Measurements from ENCODE around the gene UBAP1.

The UBAP1 gene

DNA sequence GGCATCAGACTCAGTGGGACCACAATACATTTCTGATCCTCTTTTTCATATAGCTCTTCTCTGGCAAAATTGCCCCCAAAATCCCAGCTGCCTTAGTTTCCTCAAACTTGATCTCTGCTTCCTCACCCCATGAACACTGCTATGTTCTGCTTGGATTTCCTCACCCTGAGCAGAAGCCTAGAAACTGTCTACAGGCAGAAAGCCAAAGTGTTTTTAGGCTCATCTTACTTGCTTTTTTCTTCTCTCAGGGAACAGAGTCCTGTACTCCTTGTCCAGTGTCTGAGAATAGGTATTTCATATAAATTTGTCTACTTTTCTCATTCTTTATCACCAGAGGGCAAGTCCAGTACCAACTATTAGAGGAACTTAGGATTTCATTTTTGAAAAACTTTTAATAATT is 21.5 kb upstream of the UBAP1 start:
- H3K4me3 ChIP-seq (ENCODE audit: extremely low read depth, insufficient read depth, low read length, poor library complexity, severe bottlenecking) = no peak overlapping the region
- no peaks in the 10 kb centered on the region for H3K9me3 ChIP-seq (ENCODE audit: control insufficient read depth, low read length)
- no peak overlapping the region for H3K27ac ChIP-seq (ENCODE audit: low read depth, low read length, severe bottlenecking)
- no peaks in the 10 kb centered on the region for H3K36me3 ChIP-seq (ENCODE audit: control insufficient read depth, insufficient read depth, low read length)
- H3K4me1 ChIP-seq (ENCODE audit: control insufficient read depth, insufficient read depth, low read length, poor library complexity, severe bottlenecking) = peaks cover 7% of the 10 kb centered on the region

DNA sequence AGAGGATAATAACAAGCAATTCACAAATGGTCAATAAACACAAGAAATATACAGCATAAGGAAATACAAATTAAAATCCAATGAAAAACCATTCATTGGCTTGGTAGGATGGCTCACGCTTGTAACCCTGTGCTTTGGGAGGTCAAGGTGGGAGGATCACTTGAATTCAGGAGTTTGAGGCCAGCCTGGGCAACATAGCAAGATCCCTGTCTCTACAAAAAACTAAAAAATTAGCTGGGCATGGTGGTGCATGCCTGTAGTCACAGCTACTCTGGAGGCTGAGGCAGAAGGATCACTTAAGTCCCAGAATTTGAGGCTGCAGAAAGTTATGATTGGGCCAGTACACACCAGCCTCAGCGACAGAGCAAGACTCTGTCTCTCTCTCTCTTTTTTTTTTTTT is 20.9 kb upstream of the UBAP1 start:
- H3K27ac ChIP-seq (ENCODE audit: low read depth, low read length, severe bottlenecking) = peak overlapping the region; percentile 65
- no peaks in the 10 kb centered on the region for H3K36me3 ChIP-seq (ENCODE audit: control insufficient read depth, insufficient read depth, low read length)
- peaks cover 7% of the 10 kb centered on the region for H3K4me1 ChIP-seq (ENCODE audit: control insufficient read depth, insufficient read depth, low read length, poor library complexity, severe bottlenecking)
- WGBS, 2 experiments (ENCODE audit: insufficient coverage in 2 of 2) = 57 to 83% methylated on average over 1 of the region's 2 CpGs
- H3K4me3 ChIP-seq (ENCODE audit: extremely low read depth, insufficient read depth, low read length, poor library complexity, severe bottlenecking) = no peak overlapping the region
- H3K9me3 ChIP-seq (ENCODE audit: control insufficient read depth, low read length) = no peaks in the 10 kb centered on the region

DNA sequence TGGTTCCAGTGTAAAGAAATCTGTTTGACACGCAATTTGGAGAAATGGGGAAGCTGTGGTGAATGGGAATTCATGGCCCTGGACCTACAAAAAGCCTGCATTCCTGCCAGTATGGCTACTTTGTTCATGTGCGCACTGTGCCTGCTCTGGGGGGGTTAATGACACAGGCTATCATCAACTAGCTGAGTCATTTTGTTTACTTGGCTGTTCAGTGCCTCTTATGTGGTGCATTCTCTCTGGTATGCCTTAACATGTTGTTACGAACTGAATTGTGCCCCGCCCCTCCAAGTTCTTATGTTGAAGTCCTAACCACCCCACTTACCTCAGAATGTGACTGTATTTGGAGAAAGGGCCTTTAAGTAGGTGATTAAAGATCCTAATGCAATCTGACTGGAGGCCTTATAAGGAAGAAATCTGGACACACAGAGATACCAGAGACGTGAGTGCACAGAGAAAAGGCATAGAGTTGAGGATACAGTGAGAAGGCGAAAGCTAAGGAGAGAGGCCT is 20.4 kb upstream of the UBAP1 start:
- no peaks in the 10 kb centered on the region for H3K36me3 ChIP-seq (ENCODE audit: control insufficient read depth, insufficient read depth, low read length)
- H3K27ac ChIP-seq (ENCODE audit: low read depth, low read length, severe bottlenecking) = peak overlapping the region; percentile 65
- no peak overlapping the region for H3K4me3 ChIP-seq (ENCODE audit: extremely low read depth, insufficient read depth, low read length, poor library complexity, severe bottlenecking)
- WGBS, 2 experiments (ENCODE audit: insufficient coverage in 2 of 2) = 92 to 100% methylated on average over 2 to 3 of the region's 6 CpGs
- H3K9me3 ChIP-seq (ENCODE audit: control insufficient read depth, low read length) = no peaks in the 10 kb centered on the region
- peaks cover 7% of the 10 kb centered on the region for H3K4me1 ChIP-seq (ENCODE audit: control insufficient read depth, insufficient read depth, low read length, poor library complexity, severe bottlenecking)

DNA sequence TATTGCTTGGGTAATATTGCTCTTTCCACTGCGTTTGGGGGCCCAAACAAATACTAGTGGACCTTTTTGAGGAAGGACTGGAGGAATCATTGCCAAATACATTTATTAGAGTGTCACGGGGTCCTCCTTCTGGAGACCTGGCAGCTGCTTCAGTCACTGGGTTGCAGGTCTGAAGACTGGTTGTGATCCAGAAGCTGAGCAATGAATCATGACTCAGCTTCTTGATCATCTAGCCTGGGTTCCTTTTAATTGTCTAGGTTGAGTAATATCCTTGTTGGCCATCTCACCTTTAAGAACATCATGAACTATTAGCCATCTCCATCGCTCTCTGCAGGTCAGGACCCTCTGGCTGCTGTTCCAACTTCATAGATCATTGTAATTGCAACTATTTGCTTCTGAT is 15.4 kb upstream of the UBAP1 start:
- H3K27ac ChIP-seq (ENCODE audit: low read depth, low read length, severe bottlenecking) = no peak overlapping the region
- H3K4me3 ChIP-seq (ENCODE audit: extremely low read depth, insufficient read depth, low read length, poor library complexity, severe bottlenecking) = no peak overlapping the region
- WGBS, 2 experiments (ENCODE audit: insufficient coverage in 2 of 2) = 75 to 80% methylated on average over 2 to 3 of the region's 3 CpGs
- H3K9me3 ChIP-seq (ENCODE audit: control insufficient read depth, low read length) = no peaks in the 10 kb centered on the region
- peaks cover 5% of the 10 kb centered on the region for H3K4me1 ChIP-seq (ENCODE audit: control insufficient read depth, insufficient read depth, low read length, poor library complexity, severe bottlenecking)
- H3K36me3 ChIP-seq (ENCODE audit: control insufficient read depth, insufficient read depth, low read length) = no peaks in the 10 kb centered on the region

DNA sequence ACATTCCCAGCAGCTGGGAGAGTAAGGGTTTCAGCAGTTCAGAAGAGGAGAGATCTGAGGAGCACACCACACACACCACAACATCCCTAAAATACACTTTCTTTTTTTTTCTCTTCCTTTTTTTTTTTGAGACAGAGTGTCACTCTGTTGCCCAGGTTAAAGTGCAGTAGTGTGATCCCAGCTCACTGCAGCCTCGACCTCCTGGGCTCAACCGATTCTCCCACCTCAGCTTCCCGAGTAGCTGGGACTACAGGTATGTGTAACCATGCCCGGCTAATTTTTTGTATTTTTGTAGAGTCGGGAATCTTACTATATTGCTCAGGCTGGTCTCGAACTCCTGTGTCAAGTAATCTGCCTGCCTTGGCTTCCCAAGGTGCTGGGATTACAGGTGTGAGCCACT is 9.7 kb upstream of the UBAP1 start:
- Histone ChIP-seq H3K9me3 (ENCODE audit: control insufficient read depth, low read length) (no peaks in the 10 kb centered on the region), H3K36me3 (ENCODE audit: control insufficient read depth, insufficient read depth, low read length) (no peaks in the 10 kb centered on the region), H3K4me3 (ENCODE audit: extremely low read depth, insufficient read depth, low read length, poor library complexity, severe bottlenecking) (no peak overlapping the region), H3K27ac (ENCODE audit: low read depth, low read length, severe bottlenecking) (no peak overlapping the region), H3K4me1 (ENCODE audit: control insufficient read depth, insufficient read depth, low read length, poor library complexity, severe bottlenecking) (no peaks in the 10 kb centered on the region)
- 87 to 90% methylated on average over 4 to 6 of the region's 6 CpGs for WGBS, 2 experiments (ENCODE audit: insufficient coverage in 2 of 2)

DNA sequence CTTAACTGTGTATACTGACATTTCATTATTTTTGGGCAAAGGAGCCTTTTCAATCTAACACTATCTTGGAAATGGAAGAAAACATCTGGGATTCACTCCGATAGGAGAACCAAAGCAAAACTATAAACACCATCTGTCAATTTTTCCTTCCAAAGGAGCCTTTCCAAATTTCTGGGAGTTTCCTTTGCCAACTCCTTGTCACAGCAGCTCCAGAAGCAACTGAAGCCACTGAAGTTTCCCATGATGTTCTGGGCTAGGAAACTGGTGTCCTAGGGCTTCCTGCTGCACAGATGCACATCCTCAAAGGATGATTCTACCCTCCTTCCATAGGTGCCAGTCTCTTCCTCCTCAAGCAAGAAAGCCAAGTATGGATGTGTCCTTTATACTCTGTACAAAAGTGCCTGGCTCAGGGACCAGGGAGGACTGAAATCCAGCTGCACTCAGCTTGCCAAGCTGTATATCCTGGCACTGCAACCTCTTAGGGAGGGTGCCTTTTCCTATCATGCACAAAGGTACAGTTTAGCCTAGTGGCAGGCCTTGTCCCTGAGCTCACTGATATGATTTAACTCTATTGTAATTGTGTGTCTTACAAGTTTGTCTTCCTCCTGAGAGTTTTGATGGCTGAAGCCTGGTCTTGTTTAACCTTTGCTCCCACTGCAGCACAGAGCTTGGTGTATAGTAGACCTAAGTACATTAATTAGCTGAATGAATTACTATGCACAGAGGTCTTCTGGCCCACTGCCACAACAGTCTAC is 8.4 kb upstream of the UBAP1 start:
- WGBS, 2 experiments (ENCODE audit: insufficient coverage in 2 of 2) = 78 to 100% methylated on average over 1 of the region's 1 CpG

DNA sequence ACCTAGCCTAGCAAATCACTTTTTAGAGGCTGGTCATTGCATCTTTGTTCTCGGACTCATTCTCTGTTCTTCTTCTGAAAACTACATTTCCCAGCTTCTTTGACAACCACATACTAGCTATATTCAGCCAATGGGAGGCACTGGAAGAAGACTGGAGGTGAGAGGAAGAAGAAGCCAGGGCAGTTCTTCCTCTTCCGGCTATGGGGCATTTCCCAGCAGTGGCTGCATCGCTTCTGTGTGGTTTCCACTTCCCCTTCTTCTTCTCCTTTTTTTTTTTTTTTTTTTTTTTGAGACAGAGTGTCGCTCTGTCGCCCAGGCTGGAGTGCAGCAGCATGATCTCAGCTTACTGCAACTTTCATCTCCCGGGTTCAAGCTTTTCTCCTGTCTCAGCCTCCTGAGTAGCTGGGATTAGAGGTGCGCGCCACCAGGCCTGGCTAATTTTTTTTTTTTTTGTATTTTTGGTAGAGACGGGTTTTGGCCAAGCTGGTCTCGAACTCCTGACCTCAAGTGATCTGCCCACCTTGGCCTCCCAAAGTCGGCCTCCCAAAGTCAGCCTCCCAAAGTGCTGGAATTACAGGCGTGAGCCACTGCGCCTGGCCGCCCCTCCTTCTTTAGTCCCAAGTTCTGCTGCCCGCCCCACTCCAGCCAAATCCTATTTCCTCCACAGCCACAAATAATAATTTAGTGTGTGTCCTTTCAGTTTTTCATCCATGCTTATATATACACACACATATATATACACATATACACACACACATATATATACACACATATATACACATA is 6.9 kb upstream of the UBAP1 start:
- H3K4me3 ChIP-seq (ENCODE audit: extremely low read depth, insufficient read depth, low read length, poor library complexity, severe bottlenecking) = no peak overlapping the region
- H3K36me3 ChIP-seq (ENCODE audit: control insufficient read depth, insufficient read depth, low read length) = no peaks in the 10 kb centered on the region
- no peaks in the 10 kb centered on the region for H3K4me1 ChIP-seq (ENCODE audit: control insufficient read depth, insufficient read depth, low read length, poor library complexity, severe bottlenecking)
- no peaks in the 10 kb centered on the region for H3K9me3 ChIP-seq (ENCODE audit: control insufficient read depth, low read length)
- no peak overlapping the region for H3K27ac ChIP-seq (ENCODE audit: low read depth, low read length, severe bottlenecking)
- WGBS, 2 experiments (ENCODE audit: insufficient coverage in 2 of 2) = 93% methylated on average over 5 to 10 of the region's 15 CpGs

More for the DNA sequence above, 8.4 kb upstream of the UBAP1 start:
- Histone ChIP-seq H3K36me3 (ENCODE audit: control insufficient read depth, insufficient read depth, low read length) (no peaks in the 10 kb centered on the region), H3K27ac (ENCODE audit: low read depth, low read length, severe bottlenecking) (no peak overlapping the region), H3K4me3 (ENCODE audit: extremely low read depth, insufficient read depth, low read length, poor library complexity, severe bottlenecking) (no peak overlapping the region), H3K9me3 (ENCODE audit: control insufficient read depth, low read length) (no peaks in the 10 kb centered on the region), H3K4me1 (ENCODE audit: control insufficient read depth, insufficient read depth, low read length, poor library complexity, severe bottlenecking) (no peaks in the 10 kb centered on the region)

DNA sequence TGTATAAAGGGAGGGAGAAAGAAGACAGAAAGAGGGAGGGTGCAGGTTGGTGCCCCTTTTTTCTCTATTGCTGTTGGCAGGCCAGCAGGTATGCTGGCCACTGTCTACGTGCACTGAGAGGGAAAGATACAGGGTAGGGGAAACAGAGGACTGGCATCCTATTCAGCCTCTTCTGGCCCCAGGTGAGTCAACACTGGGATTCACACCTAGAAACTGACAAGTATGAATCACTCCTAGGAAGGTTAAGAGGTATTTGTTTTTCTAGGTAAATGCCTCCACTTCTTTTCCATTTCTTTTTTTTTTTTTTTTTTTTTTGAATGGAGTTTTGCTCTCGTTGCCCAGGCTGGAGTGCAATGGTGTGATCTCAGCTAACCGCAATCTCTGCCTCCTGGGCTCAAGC is 2.8 kb upstream of the UBAP1 start:
- WGBS, 2 experiments (ENCODE audit: insufficient coverage in 2 of 2) = 80 to 86% methylated on average over 1 to 2 of the region's 3 CpGs
- no peak overlapping the region for H3K27ac ChIP-seq (ENCODE audit: low read depth, low read length, severe bottlenecking)
- H3K36me3 ChIP-seq (ENCODE audit: control insufficient read depth, insufficient read depth, low read length) = peaks cover 2% of the 10 kb centered on the region
- H3K9me3 ChIP-seq (ENCODE audit: control insufficient read depth, low read length) = no peaks in the 10 kb centered on the region
- no peak overlapping the region for H3K4me3 ChIP-seq (ENCODE audit: extremely low read depth, insufficient read depth, low read length, poor library complexity, severe bottlenecking)
- H3K4me1 ChIP-seq (ENCODE audit: control insufficient read depth, insufficient read depth, low read length, poor library complexity, severe bottlenecking) = no peaks in the 10 kb centered on the region

DNA sequence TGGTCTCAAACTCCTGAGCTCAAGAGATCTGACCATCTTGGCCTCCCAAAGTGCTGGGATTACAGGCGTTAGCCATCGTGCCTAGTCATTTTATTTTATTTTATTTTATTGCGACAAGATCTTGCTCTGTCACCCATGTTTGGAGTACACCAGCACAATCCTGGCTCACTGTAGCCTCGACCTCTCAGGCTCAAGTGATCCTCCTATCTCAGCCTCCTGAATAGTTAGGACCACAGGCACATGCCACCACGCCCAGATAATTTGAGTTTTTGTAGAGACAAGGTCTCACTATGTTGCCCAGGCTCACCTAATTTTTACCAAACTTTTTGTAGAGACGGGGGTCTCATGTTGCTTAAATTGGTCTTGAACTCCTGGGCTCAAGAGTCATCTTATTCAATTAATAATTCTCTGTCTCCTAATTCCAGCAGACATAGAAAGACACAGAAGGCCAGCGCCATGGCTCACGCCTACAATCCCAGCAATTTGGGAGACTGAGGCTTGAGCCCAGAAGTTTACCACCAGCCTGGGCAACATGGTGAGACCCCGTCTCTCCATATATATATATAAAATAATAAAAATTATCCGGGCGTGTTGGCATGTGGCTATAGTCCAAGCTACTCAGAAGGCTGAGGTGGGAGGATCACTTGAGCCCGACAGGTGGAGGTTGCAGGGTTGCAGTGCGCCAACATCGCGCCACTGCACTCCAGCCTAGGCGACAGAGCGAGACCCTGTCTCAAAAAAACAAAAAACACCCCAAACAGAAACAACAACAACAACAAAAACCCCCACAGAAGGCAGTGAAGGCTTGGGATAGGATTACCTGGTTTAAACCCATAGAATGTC is 1.0 kb upstream of the UBAP1 start:
- peak overlapping the region; percentile 95 for H3K27ac ChIP-seq (ENCODE audit: low read depth, low read length, severe bottlenecking)
- peak overlapping the region; percentile 82 for H3K4me3 ChIP-seq (ENCODE audit: extremely low read depth, insufficient read depth, low read length, poor library complexity, severe bottlenecking)
- 77 to 86% methylated on average over 5 to 8 of the region's 17 CpGs for WGBS, 2 experiments (ENCODE audit: insufficient coverage in 2 of 2)
- peaks cover 13% of the 10 kb centered on the region for H3K36me3 ChIP-seq (ENCODE audit: control insufficient read depth, insufficient read depth, low read length)
- no peaks in the 10 kb centered on the region for H3K4me1 ChIP-seq (ENCODE audit: control insufficient read depth, insufficient read depth, low read length, poor library complexity, severe bottlenecking)
- no peaks in the 10 kb centered on the region for H3K9me3 ChIP-seq (ENCODE audit: control insufficient read depth, low read length)

DNA sequence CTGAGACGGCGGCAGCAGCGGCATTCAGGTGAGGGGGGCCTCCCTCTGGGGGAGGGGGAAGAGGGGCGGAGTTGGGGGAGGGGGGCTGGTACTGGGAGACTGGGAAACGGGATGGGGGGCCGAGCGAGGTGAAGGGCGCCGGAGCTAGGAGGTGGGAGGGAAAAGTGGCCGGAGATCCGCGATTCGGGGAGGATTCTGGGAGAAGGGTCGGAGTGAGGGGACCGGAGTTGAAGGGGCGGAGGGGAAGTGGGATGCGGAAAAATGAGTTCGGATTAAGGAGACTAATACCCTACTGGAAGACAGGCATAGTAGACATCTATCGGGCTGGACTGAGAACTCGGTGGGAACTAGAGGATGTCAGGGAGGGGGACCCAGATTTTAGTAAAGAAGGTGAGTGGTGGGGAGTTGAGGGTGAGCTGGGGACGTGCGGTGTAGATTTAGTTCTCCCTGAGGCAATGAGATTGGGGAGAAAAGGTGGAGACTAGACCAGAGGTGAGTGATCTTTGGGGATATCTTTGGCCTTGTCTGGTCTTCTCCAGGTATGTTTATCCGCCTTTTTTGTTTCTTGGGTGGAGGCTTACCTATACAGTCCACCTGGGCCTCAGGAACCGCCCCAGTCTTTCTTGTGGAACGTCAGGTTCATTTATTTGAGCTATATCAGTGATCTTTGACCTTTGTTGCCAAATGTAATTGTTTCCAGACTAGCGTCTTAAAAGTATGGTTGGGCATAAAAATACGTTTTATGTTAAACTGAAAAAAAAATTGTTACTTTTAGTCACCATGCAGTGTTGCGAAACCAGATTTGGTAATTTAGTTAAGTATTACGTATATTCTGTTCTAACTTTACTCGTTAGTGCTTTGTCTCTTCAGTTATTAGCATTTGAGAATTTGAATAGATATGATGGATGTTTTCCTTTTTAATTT is 632 bp downstream of the UBAP1 start:
- no peaks in the 10 kb centered on the region for H3K4me1 ChIP-seq (ENCODE audit: control insufficient read depth, insufficient read depth, low read length, poor library complexity, severe bottlenecking)
- no peaks in the 10 kb centered on the region for H3K9me3 ChIP-seq (ENCODE audit: control insufficient read depth, low read length)
- H3K4me3 ChIP-seq (ENCODE audit: extremely low read depth, insufficient read depth, low read length, poor library complexity, severe bottlenecking) = peak overlapping the region; percentile 82
- peaks cover 26% of the 10 kb centered on the region for H3K36me3 ChIP-seq (ENCODE audit: control insufficient read depth, insufficient read depth, low read length)
- 9 to 11% methylated on average over 24 to 25 of the region's 30 CpGs for WGBS, 2 experiments (ENCODE audit: insufficient coverage in 2 of 2)
- H3K27ac ChIP-seq (ENCODE audit: low read depth, low read length, severe bottlenecking) = peak overlapping the region; percentile 95

Measured in mesodermal cell (in vitro differentiated cells).